ENCODE data around the gene DMBX1.

The DMBX1 gene

GRCh38 chr1:46492269-46492853 is 2.7 kb downstream of the DMBX1 start:
- no peak for ATAC-seq
- TF ChIP-seq GLIS3 (CRISPR knock-in tag; IDR thresholded peaks at IDR 0.05) (no peak), BACH2 (CRISPR knock-in tag; IDR thresholded peaks at IDR 0.05; ENCODE audit: borderline replicate concordance) (no peak), ARNTL (CRISPR knock-in tag; IDR thresholded peaks at IDR 0.05; ENCODE audit: borderline replicate concordance, low read depth) (no peak), ZNF8 (CRISPR knock-in tag; IDR thresholded peaks at IDR 0.05) (no peak), RARB (CRISPR knock-in tag; IDR thresholded peaks at IDR 0.05) (no peak), TCF4 (CRISPR knock-in tag; IDR thresholded peaks at IDR 0.05; ENCODE audit: borderline replicate concordance) (no peak), TOX (CRISPR knock-in tag; IDR thresholded peaks at IDR 0.05; ENCODE audit: borderline replicate concordance) (no peak), CSDC2 (CRISPR knock-in tag; IDR thresholded peaks at IDR 0.05) (no peak), ZNF70 (CRISPR knock-in tag; IDR thresholded peaks at IDR 0.05) (no peak), SNAI2 (CRISPR knock-in tag; IDR thresholded peaks at IDR 0.05) (no peak), ISL1 (CRISPR knock-in tag; IDR thresholded peaks at IDR 0.05) (no peak), ZFP30 (CRISPR knock-in tag; IDR thresholded peaks at IDR 0.05) (no peak), CSRNP3 (CRISPR knock-in tag; IDR thresholded peaks at IDR 0.05) (no peak)

- TF ChIP-seq CSDC2 (CRISPR knock-in tag; IDR thresholded peaks at IDR 0.05) (no peak), GLIS3 (CRISPR knock-in tag; IDR thresholded peaks at IDR 0.05) (no peak), CSRNP3 (CRISPR knock-in tag; IDR thresholded peaks at IDR 0.05) (no peak), BACH2 (CRISPR knock-in tag; IDR thresholded peaks at IDR 0.05; ENCODE audit: borderline replicate concordance) (no peak), ZFP30 (CRISPR knock-in tag; IDR thresholded peaks at IDR 0.05) (no peak), ARNTL (CRISPR knock-in tag; IDR thresholded peaks at IDR 0.05; ENCODE audit: borderline replicate concordance, low read depth) (no peak)
- ATAC-seq = no peak
These were observed 3.2 kb downstream of the DMBX1 start for GRCh38 chr1:46492871-46493270.

- no peak for TF ChIP-seq TOX (CRISPR knock-in tag; IDR thresholded peaks at IDR 0.05; ENCODE audit: borderline replicate concordance)
- no peak for TF ChIP-seq RARB (CRISPR knock-in tag; IDR thresholded peaks at IDR 0.05)
- TF ChIP-seq GLIS3 (CRISPR knock-in tag; IDR thresholded peaks at IDR 0.05) = no peak
- TF ChIP-seq POU6F1 (CRISPR knock-in tag; IDR thresholded peaks at IDR 0.05; ENCODE audit: borderline replicate concordance, low read depth) = no peak
- TF ChIP-seq OSR1 (CRISPR knock-in tag; IDR thresholded peaks at IDR 0.05) = no peak
- no peak for TF ChIP-seq ZNF8 (CRISPR knock-in tag; IDR thresholded peaks at IDR 0.05)
- TF ChIP-seq ESRRG (CRISPR knock-in tag; IDR thresholded peaks at IDR 0.05) = no peak
- no peak for TF ChIP-seq ISL1 (CRISPR knock-in tag; IDR thresholded peaks at IDR 0.05)
- TF ChIP-seq SNAI2 (CRISPR knock-in tag; IDR thresholded peaks at IDR 0.05) = no peak
- TF ChIP-seq ZNF565 (CRISPR knock-in tag; conservative IDR thresholded peaks at IDR 0.05; ENCODE audit: low read depth) = no peak
- no peak for TF ChIP-seq ZFP30 (CRISPR knock-in tag; IDR thresholded peaks at IDR 0.05)
- TF ChIP-seq ZNF70 (CRISPR knock-in tag; IDR thresholded peaks at IDR 0.05) = no peak
- no peak for TF ChIP-seq TSHZ2 (CRISPR knock-in tag; IDR thresholded peaks at IDR 0.05)
- no peak for TF ChIP-seq TCF4 (CRISPR knock-in tag; IDR thresholded peaks at IDR 0.05; ENCODE audit: borderline replicate concordance)
- no peak for TF ChIP-seq PPARA (CRISPR knock-in tag; IDR thresholded peaks at IDR 0.05; ENCODE audit: borderline replicate concordance)
- no peak for TF ChIP-seq CREB5 (CRISPR knock-in tag; IDR thresholded peaks at IDR 0.05; ENCODE audit: low read depth)
- no peak for TF ChIP-seq CSDC2 (CRISPR knock-in tag; IDR thresholded peaks at IDR 0.05)
- no peak for TF ChIP-seq ZFP3 (CRISPR knock-in tag; IDR thresholded peaks at IDR 0.05)
- TF ChIP-seq ARNTL (CRISPR knock-in tag; IDR thresholded peaks at IDR 0.05; ENCODE audit: borderline replicate concordance, low read depth) = no peak
- no peak for TF ChIP-seq CSRNP3 (CRISPR knock-in tag; IDR thresholded peaks at IDR 0.05)
- ATAC-seq = no peak
These were observed 3.8 kb downstream of the DMBX1 start for GRCh38 chr1:46493316-46494032.

Data from SK-N-SH treated with all-trans-retinoic acid at 6 μM for 48 hours (cell line).